NCI-H446 treated with DMSO at 0.1 percent for 48 hours (cell line): ENCODE data around the gene CCDC127.

ENCODE experiments used
- DNase-seq: peaks from one replicate; lab custom pipeline; 2025; lab: John Stamatoyannopoulos, UW

Gene CCDC127

DNA sequence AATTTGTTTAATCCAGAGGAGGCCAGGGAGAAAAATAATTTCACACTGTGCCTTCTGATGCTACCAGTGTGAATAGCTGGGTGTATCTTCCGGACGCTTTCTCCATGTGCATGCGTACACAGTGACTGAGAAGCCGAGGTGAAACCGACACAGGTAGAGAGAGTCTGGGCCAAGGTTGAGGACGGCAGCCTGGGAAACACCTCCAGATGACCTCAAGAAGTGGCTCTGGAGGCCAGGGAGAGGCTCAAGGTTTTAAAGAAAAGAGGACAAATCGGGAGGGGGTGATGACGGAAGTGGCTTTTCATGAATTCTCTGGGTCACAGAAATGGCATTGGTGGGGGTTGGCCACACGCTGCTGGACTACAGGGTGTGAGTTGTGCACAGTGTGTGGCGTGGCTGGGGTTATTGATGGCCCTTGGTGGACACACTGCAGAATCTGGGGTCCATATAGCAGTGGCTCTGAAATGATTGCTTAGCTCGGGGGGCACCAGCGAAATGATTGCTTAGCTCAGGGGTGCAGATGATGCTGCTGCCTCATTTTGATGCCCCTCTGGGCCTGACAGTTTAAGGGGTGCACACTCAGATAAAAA is 60.7 kb downstream of the CCDC127 start:
- DNase-seq: no peak

DNA sequence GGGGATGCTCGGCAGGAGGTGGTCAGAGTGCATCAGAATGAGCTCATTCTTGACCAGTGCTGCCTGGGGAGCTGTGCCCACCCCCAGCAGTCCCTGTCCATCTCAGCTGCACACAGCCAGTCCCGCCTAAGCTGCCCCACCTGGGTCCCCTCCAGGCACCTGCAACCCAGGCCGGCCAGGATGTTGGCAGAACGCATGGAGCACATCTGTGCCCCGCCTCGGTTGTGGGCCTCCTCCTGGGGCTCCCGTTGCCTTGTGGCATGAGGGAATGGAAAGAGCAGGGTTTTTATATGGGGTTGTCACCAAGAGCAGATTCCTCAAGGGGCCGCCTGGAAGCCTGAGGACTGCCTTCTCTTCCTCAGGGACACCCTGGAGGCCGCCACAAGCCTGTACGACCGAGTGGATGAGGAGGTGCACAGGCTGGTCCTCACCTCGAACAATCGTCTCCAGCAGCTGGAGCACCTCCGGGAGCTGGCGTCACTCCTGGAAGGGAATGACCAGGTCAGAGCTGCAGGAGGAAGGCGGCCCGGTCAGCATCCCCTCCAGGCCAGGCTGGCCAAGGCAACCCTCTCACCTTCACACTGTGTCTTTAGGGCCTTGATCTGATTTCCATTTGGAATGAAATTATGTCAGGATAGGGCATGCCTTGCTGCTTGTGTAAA is 61.4 kb downstream of the CCDC127 start:
- DNase-seq: no peak

DNA sequence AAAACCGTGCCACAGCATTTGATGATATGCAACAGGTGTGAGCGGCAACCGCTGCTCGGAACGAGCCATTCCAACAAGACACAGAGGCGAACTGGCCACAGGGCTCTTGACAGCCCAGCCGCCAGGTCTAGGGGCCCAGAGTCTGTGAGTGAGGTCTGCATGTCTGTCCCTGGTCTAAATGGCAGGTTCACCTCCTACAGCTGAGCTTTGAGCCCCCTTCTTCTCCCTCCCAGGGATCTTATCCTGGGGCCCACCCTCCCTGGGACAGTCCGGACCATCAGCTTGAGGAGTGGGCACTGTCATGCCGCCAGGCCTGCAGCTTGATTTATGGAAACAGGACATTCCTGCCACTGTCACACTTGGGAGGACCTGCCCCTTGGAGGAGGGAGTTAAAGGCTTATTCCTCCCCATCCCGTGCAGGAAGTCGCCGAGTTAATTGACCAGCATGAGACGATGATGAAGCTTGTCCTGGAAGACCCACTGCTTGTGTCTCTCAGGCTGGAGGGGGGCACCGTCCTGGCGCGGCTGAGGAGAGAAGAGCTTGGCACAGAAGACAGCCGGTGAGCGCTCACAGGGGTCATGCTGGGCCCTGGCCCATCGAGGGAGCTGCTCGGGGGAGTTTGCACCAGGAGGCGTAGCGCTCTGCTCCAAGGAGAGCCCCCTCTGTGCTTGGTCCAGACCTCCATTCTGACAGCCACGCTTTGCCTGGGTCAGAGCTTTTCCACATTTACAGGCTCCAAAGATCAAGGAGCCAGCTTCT is 62.1 kb downstream of the CCDC127 start:
- DNase-seq: no peak

GRCh38 chr5:154826-155225 is 63.1 kb downstream of the CCDC127 start:
- no peak for DNase-seq

GRCh38 chr5:154236-154635 is 63.7 kb downstream of the CCDC127 start:
- no peak for DNase-seq

GRCh38 chr5:153256-153655 is 64.7 kb downstream of the CCDC127 start:
- no peak for DNase-seq

GRCh38 chr5:152077-152476 is 65.9 kb downstream of the CCDC127 start:
- no peak for DNase-seq

DNA sequence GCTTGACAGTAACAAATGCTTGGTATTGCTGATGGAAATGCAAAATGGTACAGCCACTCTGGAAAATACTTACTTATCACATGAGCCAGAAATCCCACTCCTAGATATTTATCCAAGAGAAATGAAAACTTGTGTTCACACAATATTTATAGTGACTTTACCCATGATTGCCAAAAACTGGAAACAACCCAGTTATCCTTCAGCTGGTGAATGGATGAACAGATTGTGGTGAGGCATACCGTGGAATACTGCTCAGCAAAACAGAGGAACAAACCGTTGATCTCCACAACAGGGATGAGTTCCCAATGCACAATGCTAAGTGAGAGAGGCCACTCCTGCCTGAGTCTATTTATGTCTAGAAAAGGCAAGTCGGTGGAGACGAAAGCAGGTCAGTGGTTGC is 67.2 kb downstream of the CCDC127 start:
- DNase-seq: peak; percentile 89

GRCh38 chr5:149745-150485 is 68.0 kb downstream of the CCDC127 start:
- peak; percentile 94 for DNase-seq

DNA sequence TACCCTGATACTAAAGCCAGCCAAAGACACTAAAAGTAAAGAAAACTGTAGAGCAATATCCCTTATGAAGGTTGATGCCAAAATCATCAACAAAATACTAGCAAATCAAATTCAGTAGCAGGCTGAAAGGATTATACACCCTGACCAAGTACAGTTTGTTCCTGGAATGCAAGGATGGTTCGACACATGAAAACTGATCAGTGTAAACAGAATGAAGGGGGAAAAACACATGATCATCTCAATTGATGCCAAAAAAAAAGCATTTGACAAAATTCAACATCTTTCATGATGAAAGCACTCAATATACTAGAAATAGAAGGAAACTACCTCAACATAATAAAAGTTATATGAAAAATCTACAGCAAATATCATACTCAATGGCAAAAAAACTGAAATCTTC is 70.2 kb downstream of the CCDC127 start:
- DNase-seq: no peak
